Right atrium auricular region (tissue), 2 donors: Measurements from ENCODE around the gene CUTC. TPM values are rescaled to one million over a fixed set of nuclear protein-coding genes. Genes with fewer than 3 reads are reported as not detected.

Experiments
- DNase-seq: peaks from one replicate; pipeline ENCODE4 v3.0.0-alpha.2; 2019; ENCODE audit warnings: low spot score
- H3K27ac ChIP-seq, 2 donors: fragments of 200-600 bp; sonication (generic); 1 replicate in 1 of 2; 2 replicates in 1 of 2; pipeline ENCODE4 v1.5.1; 2016 to 2019
- H3K27me3 ChIP-seq, 2 donors: fragments of 200-600 bp; sonication (generic); one replicate each; pipeline versions ENCODE4 v1.5.1 to v1.6.0; 2017 to 2019
- H3K36me3 ChIP-seq: fragments of 200-600 bp; sonication (generic); one replicate; pipeline ENCODE4 v1.5.1; 2016
- H3K4me1 ChIP-seq, 2 donors: fragments of 200-600 bp; sonication (generic); one replicate each; pipeline versions ENCODE4 v1.5.1 to v1.6.0; 2017 to 2019
- H3K4me3 ChIP-seq, 2 donors: fragments of 200-600 bp; sonication (generic); 1 replicate in 1 of 2; 2 replicates in 1 of 2; pipeline ENCODE4 v1.5.1; 2017 to 2019; ENCODE audit warnings: mild to moderate bottlenecking in 1 of 2, moderate library complexity in 1 of 2
- H3K9me3 ChIP-seq, 2 donors: fragments of 200-600 bp; sonication (generic); one replicate each; pipeline ENCODE4 v1.5.1; 2019
- CTCF ChIP-seq, 2 donors: fragments of 200-600 bp; sonication (generic); IDR thresholded peaks; one replicate each; pipeline ENCODE4 v1.5.1; 2019; ENCODE audit warnings: antibody characterized with exemption in 2 of 2
- total RNA-seq, 2 donors: library from RNA; depleted of rRNA; stranded (reverse); fragments of >200 nt; gene quantifications; one replicate each; pipeline ENCODE4 v1.1.0, GENCODE V29; 2016

The CUTC gene
- total RNA-seq, 2 donors from 2014 or later: 29.0 to 37.5 TPM

- H3K36me3 ChIP-seq: peaks cover 41% of the 10 kb centered on the region
- H3K27me3 ChIP-seq: no peaks in the 10 kb centered on the region
- TF ChIP-seq CTCF (IDR thresholded peaks at IDR 0.05): peak in 1 of 2 donors; percentile 54
- DNase-seq: no peak
- no peak overlapping the region for H3K4me3 ChIP-seq
- no peak overlapping the region for H3K27ac ChIP-seq
- no peaks in the 10 kb centered on the region for H3K4me1 ChIP-seq
- no peaks in the 10 kb centered on the region for H3K9me3 ChIP-seq
Measured at GRCh38 chr10:99711129-99711719, 20.8 kb upstream of the CUTC start.

DNA sequence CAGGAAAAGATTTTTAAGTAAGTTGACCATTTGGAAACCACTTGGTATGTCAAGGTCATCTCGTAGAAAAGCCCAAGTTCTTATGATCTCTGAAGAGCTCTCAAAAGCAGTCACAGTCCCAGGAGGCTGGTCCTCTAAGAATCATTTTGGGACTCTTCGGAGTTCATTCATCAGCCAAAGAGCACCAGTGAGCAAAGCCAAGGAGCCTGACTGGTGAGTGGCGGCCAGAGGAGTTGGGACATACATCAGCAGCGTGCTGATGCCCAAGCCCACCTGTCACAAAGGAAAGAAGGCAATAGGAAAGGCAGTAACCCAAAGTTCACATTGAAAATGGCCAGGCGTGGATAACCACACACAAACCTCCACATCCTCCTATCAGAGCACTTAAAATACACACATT is 17.6 kb upstream of the CUTC start:
- no peak for TF ChIP-seq CTCF (IDR thresholded peaks at IDR 0.05)

DNA sequence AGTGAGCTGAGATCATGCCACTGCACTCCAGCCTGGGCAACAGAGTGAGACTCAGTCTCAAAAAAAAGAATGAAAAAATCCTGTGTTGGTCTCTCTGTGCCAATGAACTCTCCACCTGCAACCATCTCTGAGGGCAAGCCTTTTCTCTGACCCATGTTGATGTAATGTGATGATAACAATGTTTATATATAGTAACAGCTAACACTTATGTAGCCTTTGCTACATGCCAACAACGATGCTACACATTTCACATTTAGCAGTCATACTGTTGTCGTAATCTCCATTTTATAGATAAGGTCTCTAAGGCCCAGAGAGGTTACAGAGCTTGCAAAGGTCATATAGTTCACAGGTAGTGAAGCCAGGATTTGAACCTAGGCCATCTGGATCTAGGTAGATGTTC is 11.6 kb upstream of the CUTC start:
- H3K4me3 ChIP-seq: no peak overlapping the region
- TF ChIP-seq CTCF (IDR thresholded peaks at IDR 0.05): no peak
- H3K4me1 ChIP-seq: no peaks in the 10 kb centered on the region
- H3K27me3 ChIP-seq: no peaks in the 10 kb centered on the region
- H3K36me3 ChIP-seq: peaks cover 81% of the 10 kb centered on the region
- H3K9me3 ChIP-seq: no peaks in the 10 kb centered on the region
- DNase-seq: no peak
- no peak overlapping the region for H3K27ac ChIP-seq

More for the DNA sequence above, 17.6 kb upstream of the CUTC start:
- H3K27me3 ChIP-seq: no peaks in the 10 kb centered on the region
- no peak overlapping the region for H3K27ac ChIP-seq
- peaks cover 49% of the 10 kb centered on the region for H3K36me3 ChIP-seq
- no peaks in the 10 kb centered on the region for H3K9me3 ChIP-seq
- no peak for DNase-seq
- no peak overlapping the region for H3K4me3 ChIP-seq
- no peaks in the 10 kb centered on the region for H3K4me1 ChIP-seq

GRCh38 chr10:99730026-99730425 is 2.0 kb upstream of the CUTC start:
- Histone ChIP-seq H3K9me3 (no peaks in the 10 kb centered on the region), H3K4me3 (no peak overlapping the region), H3K4me1 (peaks cover 0 to 15% of the 10 kb centered on the region in 2 donors), H3K27me3 (no peaks in the 10 kb centered on the region), H3K27ac (no peak overlapping the region), H3K36me3 (peaks cover 20% of the 10 kb centered on the region)
- TF ChIP-seq CTCF (IDR thresholded peaks at IDR 0.05): no peak
- DNase-seq: no peak

DNA sequence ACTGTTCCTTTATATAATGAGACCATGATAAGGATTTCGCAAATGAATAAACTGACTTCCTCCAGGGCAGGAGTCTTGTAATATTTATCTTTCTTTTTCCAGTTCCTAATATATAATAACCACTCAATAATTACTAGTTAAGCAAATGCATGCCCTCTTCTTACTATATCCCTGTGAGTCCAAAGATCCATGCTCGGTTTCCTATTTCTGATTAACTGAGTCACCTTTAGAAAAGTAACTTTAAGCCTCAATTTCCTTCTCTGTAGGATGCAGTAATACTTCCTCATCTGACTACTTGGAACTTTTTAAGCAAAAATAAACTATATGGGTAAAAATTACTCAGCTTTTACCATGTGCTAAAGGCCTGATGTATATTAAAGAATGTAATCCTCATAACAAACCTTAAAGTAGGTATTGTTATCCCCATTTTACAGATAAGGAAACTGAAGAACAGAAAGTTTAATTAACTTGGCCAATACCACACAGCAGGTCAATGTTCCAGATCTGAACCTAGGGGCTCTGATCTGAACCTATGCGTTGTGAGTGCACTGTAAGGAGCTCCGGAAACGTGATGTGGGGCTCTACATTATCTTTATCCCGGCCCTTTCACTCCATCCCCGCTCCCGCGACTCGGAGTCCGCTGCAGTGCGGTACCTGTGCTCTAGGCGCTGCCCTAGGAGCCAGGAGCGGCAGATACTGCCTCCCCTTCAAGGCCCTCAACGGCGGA is 565 bp upstream of the CUTC start:
- Histone ChIP-seq H3K36me3 (peaks cover 13% of the 10 kb centered on the region), H3K9me3 (no peaks in the 10 kb centered on the region), H3K4me1 (peaks cover 0 to 22% of the 10 kb centered on the region in 2 donors), H3K27me3 (no peaks in the 10 kb centered on the region), H3K4me3 (peak overlapping the region; percentile 64 to 96), H3K27ac (peak overlapping the region; percentile 96 to 97)
- no peak for TF ChIP-seq CTCF (IDR thresholded peaks at IDR 0.05)
- DNase-seq: no peak
